ENCODE data around the gene GCC1. TPM values are rescaled to one million over a fixed set of nuclear protein-coding genes. Genes with fewer than 3 reads are reported as not detected.
"Not testable (repeated sequence)": the region's sequence is repeated elsewhere in the genome, so short reads cannot be mapped to it uniquely, and the experiment has no call there.

GCC1 gene
- total RNA-seq, 4 donors from 2014 or later: 16.0 to 18.3 (median 17.9) TPM

DNA sequence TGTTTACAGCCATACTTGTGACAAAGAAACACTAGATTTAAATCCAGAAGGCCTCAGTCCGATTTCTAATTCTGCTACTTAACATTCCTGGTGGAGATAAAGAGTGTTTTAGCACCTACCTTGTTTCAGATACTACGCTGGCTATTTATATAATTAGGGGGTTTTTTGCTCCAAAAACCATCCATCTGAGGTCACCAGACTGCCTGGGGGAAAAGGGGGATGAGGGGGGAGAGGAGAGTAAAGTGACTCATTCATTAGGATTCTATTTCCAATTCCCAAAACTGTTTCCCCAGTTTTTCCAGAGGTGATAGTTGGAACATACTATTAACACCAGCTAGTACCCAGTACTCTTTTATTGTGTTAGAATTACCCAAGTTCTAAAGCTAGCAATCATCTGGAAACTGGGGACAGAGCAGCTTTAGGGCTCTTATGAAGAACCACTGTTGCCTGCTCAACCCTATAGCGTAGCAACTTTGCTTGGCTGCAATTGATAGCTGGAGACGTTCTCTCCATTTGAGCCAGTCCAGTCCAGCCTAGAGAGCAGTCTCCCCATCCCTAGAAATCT lies 6.6 kb downstream of the GCC1 start:
- Histone ChIP-seq H3K4me1 (peaks cover 0 to 50% (median 11%) of the 10 kb centered on the region in 4 donors), H3K27me3 (no peaks in the 10 kb centered on the region), H3K27ac (no peak overlapping the region), H3K4me3 (no peak overlapping the region), H3K36me3 (peaks cover 0 to 73% (median 8%) of the 10 kb centered on the region in 3 donors), H3K9me3 (no peaks in the 10 kb centered on the region)
- 69% methylated on average over 4 of the region's 4 CpGs for WGBS, 2 donors
- TF ChIP-seq POLR2A (IDR thresholded peaks at IDR 0.05) (no peak), EP300 (IDR thresholded peaks at IDR 0.05) (no peak)
- TF ChIP-seq, protein P1, sequence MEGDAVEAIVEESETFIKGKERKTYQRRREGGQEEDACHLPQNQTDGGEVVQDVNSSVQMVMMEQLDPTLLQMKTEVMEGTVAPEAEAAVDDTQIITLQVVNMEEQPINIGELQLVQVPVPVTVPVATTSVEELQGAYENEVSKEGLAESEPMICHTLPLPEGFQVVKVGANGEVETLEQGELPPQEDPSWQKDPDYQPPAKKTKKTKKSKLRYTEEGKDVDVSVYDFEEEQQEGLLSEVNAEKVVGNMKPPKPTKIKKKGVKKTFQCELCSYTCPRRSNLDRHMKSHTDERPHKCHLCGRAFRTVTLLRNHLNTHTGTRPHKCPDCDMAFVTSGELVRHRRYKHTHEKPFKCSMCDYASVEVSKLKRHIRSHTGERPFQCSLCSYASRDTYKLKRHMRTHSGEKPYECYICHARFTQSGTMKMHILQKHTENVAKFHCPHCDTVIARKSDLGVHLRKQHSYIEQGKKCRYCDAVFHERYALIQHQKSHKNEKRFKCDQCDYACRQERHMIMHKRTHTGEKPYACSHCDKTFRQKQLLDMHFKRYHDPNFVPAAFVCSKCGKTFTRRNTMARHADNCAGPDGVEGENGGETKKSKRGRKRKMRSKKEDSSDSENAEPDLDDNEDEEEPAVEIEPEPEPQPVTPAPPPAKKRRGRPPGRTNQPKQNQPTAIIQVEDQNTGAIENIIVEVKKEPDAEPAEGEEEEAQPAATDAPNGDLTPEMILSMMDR (IDR thresholded peaks at IDR 0.05): no peak
- no peak for DNase-seq (ENCODE audit: low spot score in 2 of 2)

DNA sequence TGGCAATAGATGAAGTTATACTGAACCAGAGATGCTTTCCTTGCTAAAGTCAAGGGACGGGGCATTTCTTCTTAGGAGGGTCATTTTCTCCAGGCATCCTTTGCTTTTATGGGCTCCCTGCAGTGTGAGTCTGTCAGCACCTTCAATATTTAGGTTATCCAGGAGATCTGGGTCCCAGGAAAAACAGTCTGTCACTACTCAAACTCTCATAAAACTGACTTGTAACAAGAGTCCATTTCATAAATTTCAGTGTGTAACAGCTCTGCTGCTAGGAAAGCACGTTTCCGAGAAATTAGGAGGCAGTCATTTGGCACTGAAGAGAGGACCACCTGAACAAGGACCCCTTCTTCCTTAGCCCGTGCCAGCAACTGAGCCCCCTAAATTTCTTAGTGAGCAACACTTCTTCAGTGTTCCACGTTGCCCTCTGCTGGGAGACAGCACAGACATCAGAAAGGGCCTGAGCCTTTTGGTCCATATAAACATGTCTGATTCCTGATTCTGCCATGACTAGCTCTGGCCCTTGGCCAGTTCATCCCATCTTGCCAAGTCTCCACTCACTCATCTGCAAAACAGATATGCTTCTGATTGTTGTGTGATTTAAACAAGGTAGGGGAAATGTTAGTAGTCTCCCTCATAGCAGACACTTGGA lies 7.2 kb downstream of the GCC1 start:
- no peak for TF ChIP-seq EP300 (IDR thresholded peaks at IDR 0.05)
- TF ChIP-seq POLR2A (IDR thresholded peaks at IDR 0.05): no peak
- TF ChIP-seq, protein P1 (IDR thresholded peaks at IDR 0.05): no peak
- Histone ChIP-seq H3K4me3 (no peak overlapping the region), H3K36me3 (peaks cover 0 to 69% (median 8%) of the 10 kb centered on the region in 3 donors), H3K27me3 (no peaks in the 10 kb centered on the region), H3K27ac (no peak overlapping the region), H3K9me3 (no peaks in the 10 kb centered on the region), H3K4me1 (peaks cover 0 to 44% (median 5%) of the 10 kb centered on the region in 4 donors)
- WGBS, 2 donors: 64 to 66% methylated on average over 5 of the region's 5 CpGs
- DNase-seq (ENCODE audit: low spot score in 2 of 2): no peak

DNA sequence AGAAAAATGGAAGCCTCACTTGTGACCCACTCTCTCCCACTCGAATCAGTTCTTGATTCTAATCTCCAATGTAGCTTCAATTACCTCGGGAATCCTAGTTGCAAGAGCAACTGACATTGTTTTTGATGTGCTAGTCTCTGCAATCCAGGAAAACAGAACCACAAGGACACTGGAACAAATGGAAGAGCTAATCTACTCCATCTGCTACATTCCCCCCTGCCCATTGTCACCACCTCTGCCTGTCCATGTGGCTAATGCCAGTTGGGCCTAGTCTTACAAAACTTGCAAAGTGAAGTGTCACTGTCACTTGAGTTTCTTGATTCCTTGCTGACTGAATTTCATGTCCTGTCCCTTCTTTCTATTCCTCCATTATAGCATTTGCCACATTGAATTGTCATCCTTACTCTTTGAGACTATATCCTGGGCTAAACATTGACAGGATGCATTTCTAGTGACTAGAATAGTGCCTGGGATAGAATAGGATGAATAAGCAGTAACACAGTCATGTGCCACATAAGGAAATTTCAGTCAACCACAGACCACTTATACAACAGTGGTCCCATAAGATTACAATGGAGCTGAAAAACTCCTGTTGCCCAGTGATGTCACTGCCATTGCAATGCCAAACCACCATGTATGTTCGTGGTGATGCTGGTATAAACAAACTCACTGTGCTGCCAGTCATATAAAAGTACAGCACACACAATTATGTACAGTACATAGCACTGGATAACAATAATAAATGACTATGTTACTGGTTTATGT lies 13.5 kb downstream of the GCC1 start:
- Histone ChIP-seq H3K4me1 (no peaks in the 10 kb centered on the region), H3K4me3 (no peak overlapping the region), H3K36me3 (peaks cover 0 to 18% (median 0%) of the 10 kb centered on the region in 3 donors), H3K9me3 (no peaks in the 10 kb centered on the region), H3K27me3 (no peaks in the 10 kb centered on the region), H3K27ac (no peak overlapping the region)
- no peak for DNase-seq (ENCODE audit: low spot score in 2 of 2)
- 70 to 84% methylated on average over 3 of the region's 3 CpGs for WGBS, 2 donors
- TF ChIP-seq POLR2A (IDR thresholded peaks at IDR 0.05) (no peak), EP300 (IDR thresholded peaks at IDR 0.05) (no peak)
- TF ChIP-seq, protein P1 (IDR thresholded peaks at IDR 0.05): no peak

- 100% methylated on average over 1 of the region's 3 CpGs; no CpG with 5 or more reads in 1 of the 2 donors for WGBS, 2 donors
- H3K27ac ChIP-seq; H3K4me1 ChIP-seq; H3K4me3 ChIP-seq; H3K9me3 ChIP-seq; DNase-seq (ENCODE audit: low spot score in 2 of 2); H3K27me3 ChIP-seq: not testable (repeated sequence)
- H3K36me3 ChIP-seq: peaks cover 0 to 13% (median 0%) of the 10 kb centered on the region in 3 donors
Measured at GRCh38 chr7:127568034-127568433, 17.4 kb downstream of the GCC1 start.

DNA sequence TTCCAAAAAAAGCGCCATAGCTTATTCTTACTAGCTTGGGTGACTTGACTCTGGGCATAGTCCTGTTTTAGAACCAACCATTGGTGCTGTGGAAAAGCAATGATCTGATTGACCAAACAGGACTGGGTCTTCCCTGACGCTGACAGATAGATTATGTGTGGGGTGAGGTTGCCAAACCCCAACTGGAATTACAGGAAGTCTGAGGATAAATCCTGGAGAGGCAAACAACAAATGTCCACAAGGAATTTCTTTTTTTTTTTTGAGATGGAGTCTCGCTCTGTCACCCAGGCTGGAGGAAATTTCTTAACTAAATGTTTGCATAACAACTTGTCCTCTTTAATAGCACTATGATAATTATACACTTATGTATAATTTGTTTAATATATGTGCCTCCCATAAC lies 19.2 kb downstream of the GCC1 start:
- peaks cover 0 to 13% (median 0%) of the 10 kb centered on the region in 3 donors for H3K36me3 ChIP-seq
- TF ChIP-seq, protein P1 (IDR thresholded peaks at IDR 0.05): no peak
- TF ChIP-seq EP300 (IDR thresholded peaks at IDR 0.05) (no peak), POLR2A (IDR thresholded peaks at IDR 0.05) (no peak)
- no peaks in the 10 kb centered on the region for H3K4me1 ChIP-seq
- DNase-seq (ENCODE audit: low spot score in 2 of 2): no peak
- WGBS, 2 donors: 78 to 86% methylated on average over 3 of the region's 3 CpGs
- no peak overlapping the region for H3K27ac ChIP-seq
- H3K4me3 ChIP-seq: no peak overlapping the region
- H3K27me3 ChIP-seq: no peaks in the 10 kb centered on the region
- peaks cover 0 to 6% (median 0%) of the 10 kb centered on the region in 4 donors for H3K9me3 ChIP-seq
